ENCODE data around the gene LRRC45.

Gene LRRC45

DNA sequence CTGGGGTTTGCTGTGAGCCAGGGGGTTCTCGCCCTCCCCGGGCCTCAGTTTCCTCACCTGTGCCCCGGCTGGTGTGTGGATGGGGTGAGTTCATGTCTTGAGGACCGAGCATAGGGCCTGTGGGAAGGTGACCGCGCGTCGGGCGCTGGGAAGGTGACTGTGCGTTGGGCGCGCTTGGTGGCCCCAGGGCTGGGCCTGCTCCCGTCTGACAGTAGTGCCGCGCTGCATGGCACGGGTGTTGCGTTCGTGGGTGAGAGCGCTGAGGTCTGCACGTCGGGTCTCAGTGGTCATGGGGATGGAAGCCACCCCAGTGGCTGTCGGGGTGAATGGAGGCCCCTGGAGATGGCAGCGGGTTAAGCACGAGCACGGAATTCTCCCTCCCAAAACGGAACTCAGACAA is 36.5 kb upstream of the LRRC45 start:
- TF ChIP-seq, protein P1, sequence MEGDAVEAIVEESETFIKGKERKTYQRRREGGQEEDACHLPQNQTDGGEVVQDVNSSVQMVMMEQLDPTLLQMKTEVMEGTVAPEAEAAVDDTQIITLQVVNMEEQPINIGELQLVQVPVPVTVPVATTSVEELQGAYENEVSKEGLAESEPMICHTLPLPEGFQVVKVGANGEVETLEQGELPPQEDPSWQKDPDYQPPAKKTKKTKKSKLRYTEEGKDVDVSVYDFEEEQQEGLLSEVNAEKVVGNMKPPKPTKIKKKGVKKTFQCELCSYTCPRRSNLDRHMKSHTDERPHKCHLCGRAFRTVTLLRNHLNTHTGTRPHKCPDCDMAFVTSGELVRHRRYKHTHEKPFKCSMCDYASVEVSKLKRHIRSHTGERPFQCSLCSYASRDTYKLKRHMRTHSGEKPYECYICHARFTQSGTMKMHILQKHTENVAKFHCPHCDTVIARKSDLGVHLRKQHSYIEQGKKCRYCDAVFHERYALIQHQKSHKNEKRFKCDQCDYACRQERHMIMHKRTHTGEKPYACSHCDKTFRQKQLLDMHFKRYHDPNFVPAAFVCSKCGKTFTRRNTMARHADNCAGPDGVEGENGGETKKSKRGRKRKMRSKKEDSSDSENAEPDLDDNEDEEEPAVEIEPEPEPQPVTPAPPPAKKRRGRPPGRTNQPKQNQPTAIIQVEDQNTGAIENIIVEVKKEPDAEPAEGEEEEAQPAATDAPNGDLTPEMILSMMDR (IDR thresholded peaks at IDR 0.05; ENCODE audit: low read depth, low read length): no peak
- TF ChIP-seq MYC (IDR thresholded peaks at IDR 0.05; ENCODE audit: low read depth, low read length) (no peak), POLR2A (IDR thresholded peaks at IDR 0.05; ENCODE audit: extremely low read depth, insufficient read length) (no peak)
- TF ChIP-seq, protein P2, sequence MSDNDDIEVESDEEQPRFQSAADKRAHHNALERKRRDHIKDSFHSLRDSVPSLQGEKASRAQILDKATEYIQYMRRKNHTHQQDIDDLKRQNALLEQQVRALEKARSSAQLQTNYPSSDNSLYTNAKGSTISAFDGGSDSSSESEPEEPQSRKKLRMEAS (IDR thresholded peaks at IDR 0.05; ENCODE audit: low read depth, low read length): no peak
- no peak for DNase-seq (ENCODE audit: low read depth)
- H3K4me3 ChIP-seq (ENCODE audit: low read depth, low read length): no peak overlapping the region

DNA sequence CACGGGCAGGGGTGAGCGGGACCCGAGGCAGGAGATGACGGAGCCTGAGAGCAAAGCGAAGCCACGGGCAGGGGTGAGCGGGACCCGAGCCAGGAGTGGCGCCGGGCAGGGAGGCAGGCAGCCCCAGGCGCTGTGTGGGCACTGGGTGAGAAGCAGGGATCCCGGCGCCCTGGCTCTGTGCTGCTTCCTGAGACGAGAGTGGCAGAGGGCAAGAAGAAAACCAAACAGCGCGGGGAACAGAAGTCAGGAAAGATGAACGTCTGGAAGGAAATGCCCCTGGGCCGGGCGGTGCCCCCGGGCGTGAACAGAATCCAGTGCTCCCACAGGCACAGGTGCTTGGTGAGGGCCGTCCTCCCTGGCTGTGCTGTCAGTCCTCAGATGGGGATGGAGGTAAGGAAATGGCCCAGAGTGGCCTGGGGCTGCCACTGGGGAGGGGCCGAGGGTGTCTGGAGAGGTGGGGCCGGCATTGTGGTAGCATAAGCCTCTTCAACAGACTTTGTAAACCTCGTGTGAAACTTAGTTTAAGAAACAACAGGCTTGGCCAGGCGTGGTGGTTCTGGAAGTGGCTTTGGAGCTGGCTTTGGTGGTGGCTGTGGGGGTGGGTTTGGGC is 35.8 kb upstream of the LRRC45 start:
- no peak overlapping the region for H3K4me3 ChIP-seq (ENCODE audit: low read depth, low read length)
- TF ChIP-seq, protein P1 (IDR thresholded peaks at IDR 0.05; ENCODE audit: low read depth, low read length): no peak
- TF ChIP-seq, protein P2 (IDR thresholded peaks at IDR 0.05; ENCODE audit: low read depth, low read length): no peak
- TF ChIP-seq POLR2A (IDR thresholded peaks at IDR 0.05; ENCODE audit: extremely low read depth, insufficient read length): no peak
- TF ChIP-seq MYC (IDR thresholded peaks at IDR 0.05; ENCODE audit: low read depth, low read length): no peak
- DNase-seq (ENCODE audit: low read depth): no peak

DNA sequence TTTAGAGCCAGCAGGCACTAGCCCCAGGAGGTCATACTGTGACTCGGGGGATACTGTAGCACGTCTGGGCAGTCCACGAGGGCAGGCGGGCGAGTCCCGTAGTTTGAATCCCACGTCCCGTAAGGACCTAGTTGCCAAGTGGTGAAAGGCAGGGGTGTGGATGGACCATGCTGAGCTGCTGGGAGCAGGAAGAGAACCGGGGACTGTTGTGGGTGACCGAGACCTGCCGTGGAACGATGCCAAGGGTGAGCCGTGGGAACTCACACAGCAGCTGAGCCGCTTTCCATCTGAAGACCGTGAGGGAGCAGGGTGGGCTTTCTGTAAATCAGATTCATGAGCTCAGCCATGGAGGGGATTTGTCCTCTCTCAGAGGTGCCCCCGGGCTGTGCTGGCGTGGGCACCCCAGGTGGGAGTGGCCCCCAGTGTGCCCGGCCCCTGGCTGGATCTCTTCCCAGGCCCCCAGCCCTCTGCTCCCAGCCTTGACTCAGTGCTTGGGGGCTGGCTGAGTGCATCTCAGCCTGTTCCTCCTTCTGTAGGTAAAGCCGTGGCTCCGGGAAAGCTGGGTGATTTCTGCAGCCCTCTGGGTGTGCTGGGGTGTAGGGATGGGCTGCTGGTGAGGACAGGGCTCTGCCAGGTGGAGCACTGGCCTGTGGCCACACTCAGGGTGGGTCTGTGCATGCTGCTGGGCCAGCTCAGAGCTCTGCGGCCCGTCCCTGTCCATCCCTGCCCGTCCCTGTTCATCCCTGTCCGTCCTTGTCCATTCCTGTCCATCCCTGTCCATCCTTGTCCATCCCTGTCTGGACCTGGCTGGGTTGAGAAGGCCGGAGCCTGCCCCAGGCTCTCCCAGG is 32.0 kb upstream of the LRRC45 start:
- DNase-seq (ENCODE audit: low read depth): no peak
- TF ChIP-seq, protein P2 (IDR thresholded peaks at IDR 0.05; ENCODE audit: low read depth, low read length): no peak
- TF ChIP-seq POLR2A (IDR thresholded peaks at IDR 0.05; ENCODE audit: extremely low read depth, insufficient read length) (no peak), MYC (IDR thresholded peaks at IDR 0.05; ENCODE audit: low read depth, low read length) (no peak)
- TF ChIP-seq, protein P1 (IDR thresholded peaks at IDR 0.05; ENCODE audit: low read depth, low read length): no peak
- no peak overlapping the region for H3K4me3 ChIP-seq (ENCODE audit: low read depth, low read length)

DNA sequence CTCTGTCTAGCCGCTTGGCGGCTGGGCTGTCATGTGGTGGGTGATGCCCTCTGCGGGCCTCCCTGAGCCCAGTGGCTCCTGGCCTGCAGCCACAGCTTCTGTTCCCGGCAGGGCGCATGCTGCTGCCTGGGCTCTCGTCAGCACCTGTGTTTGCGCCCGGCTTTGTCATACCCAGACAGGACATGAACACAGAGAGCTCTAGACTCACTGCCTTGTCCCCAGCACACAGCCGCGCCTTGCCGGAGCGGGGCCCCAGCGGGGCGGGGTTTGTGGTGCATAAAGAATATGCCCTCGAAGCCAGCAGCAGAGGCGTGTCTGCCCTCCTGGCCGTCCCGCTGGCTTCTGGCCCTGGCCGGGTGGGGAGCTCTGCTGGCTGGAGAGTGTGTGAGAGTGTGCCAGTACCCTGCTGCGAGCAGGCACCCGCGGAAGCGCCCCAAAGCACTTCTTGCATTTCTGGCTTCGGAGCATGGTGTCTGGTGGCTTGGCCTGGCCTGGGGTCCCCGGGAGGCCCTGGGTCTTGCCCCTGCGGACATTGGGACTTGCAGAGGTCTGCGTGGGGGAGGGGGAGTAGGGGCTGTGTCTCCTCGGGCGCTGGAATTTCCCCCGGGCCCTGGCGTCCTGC is 31.3 kb upstream of the LRRC45 start:
- no peak for DNase-seq (ENCODE audit: low read depth)
- H3K4me3 ChIP-seq (ENCODE audit: low read depth, low read length): no peak overlapping the region
- TF ChIP-seq, protein P1 (IDR thresholded peaks at IDR 0.05; ENCODE audit: low read depth, low read length): no peak
- TF ChIP-seq MYC (IDR thresholded peaks at IDR 0.05; ENCODE audit: low read depth, low read length) (no peak), POLR2A (IDR thresholded peaks at IDR 0.05; ENCODE audit: extremely low read depth, insufficient read length) (no peak)
- TF ChIP-seq, protein P2 (IDR thresholded peaks at IDR 0.05; ENCODE audit: low read depth, low read length): no peak

DNA sequence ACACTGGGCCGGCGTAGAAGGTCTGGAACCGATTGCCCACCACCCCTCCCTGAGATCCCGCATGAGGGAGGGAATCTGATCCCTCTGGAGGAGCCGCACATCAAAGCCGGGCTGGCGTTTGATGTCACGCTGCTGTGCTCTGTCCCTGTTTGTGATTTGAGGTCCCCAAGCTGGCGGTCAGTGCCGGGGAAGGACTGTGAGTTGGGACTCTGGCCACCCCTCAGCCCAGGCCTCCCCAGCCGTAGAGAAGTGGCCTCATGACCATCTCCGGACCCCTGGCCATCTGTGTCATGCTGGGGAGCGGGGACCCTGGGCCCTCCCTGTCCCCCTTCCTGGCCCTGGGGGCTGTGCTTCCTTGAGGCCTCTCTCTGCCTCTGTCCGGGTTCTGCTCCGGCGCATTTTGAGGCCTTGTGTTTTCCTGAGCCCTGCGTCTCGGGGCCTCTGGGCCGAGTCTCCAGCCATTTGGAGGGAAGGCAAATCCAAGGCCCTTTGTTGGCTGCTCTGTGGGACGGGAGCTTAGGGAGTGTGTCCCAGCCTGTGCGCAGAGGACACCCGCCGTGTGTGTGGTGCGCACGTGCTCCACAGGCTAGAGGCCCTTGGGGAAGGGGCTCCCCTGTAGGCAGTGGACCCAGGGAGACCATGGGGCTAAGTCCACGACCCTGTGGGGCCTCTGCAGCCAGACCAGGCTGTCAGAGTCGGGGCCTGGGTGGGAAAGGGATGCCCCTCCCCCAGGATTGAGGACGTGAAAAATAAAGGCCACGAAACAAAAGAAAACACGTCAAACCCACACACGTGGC is 30.6 kb upstream of the LRRC45 start:
- DNase-seq (ENCODE audit: low read depth): no peak
- H3K4me3 ChIP-seq (ENCODE audit: low read depth, low read length): no peak overlapping the region
- no peak for TF ChIP-seq MYC (IDR thresholded peaks at IDR 0.05; ENCODE audit: low read depth, low read length)
- no peak for TF ChIP-seq POLR2A (IDR thresholded peaks at IDR 0.05; ENCODE audit: extremely low read depth, insufficient read length)
- TF ChIP-seq, protein P2 (IDR thresholded peaks at IDR 0.05; ENCODE audit: low read depth, low read length): no peak
- TF ChIP-seq, protein P1 (IDR thresholded peaks at IDR 0.05; ENCODE audit: low read depth, low read length): no peak
